Measurements from ENCODE around the gene VPS37B.

VPS37B gene

DNA sequence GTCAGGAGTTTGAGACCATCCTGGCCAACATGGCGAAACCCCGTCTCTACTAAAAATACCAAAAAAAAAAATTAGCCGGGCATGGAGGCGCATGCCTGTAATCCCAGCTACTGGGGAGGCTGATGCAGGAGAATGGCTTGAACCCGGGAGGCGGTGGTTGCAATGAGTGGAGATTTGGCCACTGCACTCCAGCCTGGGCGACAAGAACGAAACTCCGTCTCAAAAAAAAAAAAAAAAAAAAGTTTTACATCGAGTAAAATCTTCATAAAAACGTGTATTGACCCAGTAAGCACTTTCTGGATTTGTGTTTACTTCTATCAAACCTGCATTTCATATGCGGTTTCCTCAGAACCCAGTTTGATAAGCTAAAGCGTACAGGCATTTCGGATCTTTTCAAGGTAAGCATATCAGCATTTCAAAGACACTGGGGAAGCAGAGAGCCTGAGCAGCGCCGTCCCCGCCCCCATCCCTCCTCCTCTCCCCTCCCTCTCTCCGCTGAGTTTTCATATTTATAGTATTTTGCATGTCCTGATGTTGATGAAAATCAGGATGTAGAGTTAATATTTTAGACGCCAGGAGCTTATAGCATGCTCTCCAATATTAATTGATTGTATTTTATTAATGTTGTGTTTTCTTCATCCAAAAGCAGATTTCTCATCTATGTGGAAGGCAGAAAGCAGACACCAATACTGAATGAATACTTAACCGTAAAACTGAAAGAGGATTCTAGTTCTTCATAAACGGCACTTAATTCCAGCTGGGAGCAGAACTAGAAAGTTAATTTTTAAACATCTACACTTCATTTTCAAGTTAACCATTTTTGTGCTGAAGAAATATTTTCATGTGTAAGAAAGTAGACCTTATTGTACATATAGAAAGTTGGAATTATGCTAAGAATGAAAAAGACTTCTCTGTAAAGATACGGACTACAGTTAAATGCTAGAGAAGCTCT lies 69.9 kb downstream of the VPS37B start:
- no peaks in the 10 kb centered on the region for H3K27me3 ChIP-seq
- intact Hi-C loops (cut with DNase I; ENCODE audit: low total_unique reads) = no loop called here
- H3K27ac ChIP-seq = no peak overlapping the region
- peaks cover 0 to 6% (median 4%) of the 10 kb centered on the region in 4 donors for H3K4me1 ChIP-seq
- DNase-seq = peak in 1 of 2 donors; percentile 32
- no peaks in the 10 kb centered on the region for H3K9me3 ChIP-seq
- peak overlapping the region; percentile 23 to 44 for H3K4me3 ChIP-seq
- TF ChIP-seq, protein P1, sequence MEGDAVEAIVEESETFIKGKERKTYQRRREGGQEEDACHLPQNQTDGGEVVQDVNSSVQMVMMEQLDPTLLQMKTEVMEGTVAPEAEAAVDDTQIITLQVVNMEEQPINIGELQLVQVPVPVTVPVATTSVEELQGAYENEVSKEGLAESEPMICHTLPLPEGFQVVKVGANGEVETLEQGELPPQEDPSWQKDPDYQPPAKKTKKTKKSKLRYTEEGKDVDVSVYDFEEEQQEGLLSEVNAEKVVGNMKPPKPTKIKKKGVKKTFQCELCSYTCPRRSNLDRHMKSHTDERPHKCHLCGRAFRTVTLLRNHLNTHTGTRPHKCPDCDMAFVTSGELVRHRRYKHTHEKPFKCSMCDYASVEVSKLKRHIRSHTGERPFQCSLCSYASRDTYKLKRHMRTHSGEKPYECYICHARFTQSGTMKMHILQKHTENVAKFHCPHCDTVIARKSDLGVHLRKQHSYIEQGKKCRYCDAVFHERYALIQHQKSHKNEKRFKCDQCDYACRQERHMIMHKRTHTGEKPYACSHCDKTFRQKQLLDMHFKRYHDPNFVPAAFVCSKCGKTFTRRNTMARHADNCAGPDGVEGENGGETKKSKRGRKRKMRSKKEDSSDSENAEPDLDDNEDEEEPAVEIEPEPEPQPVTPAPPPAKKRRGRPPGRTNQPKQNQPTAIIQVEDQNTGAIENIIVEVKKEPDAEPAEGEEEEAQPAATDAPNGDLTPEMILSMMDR (IDR thresholded peaks at IDR 0.05) = no peak
- no peaks in the 10 kb centered on the region for H3K36me3 ChIP-seq

DNA sequence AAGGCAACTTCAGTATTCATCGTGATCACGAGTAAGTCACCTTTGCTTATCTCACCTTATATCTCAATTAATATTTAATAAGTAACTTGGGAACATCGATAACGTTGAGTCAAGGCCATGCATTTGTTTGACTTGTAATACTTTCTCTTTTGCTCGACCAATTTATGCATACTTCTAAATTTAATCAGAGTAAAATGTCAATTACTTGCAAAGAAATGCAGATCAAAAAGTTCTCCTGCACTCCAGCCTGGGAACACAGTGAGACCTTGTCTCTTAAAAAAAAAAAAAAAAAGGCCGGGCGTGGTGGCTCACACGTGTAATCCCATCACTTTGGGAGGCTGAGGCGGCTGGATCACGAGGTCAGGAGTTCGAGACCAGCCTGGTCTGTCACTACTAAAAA lies 72.5 kb downstream of the VPS37B start:
- Histone ChIP-seq H3K36me3 (no peaks in the 10 kb centered on the region), H3K4me1 (peaks cover 0 to 6% (median 4%) of the 10 kb centered on the region in 4 donors), H3K4me3 (no peak overlapping the region), H3K27me3 (no peaks in the 10 kb centered on the region), H3K9me3 (no peaks in the 10 kb centered on the region), H3K27ac (no peak overlapping the region)
- no peak for DNase-seq
- intact Hi-C loops (cut with DNase I; ENCODE audit: low total_unique reads) = no loop called here
- TF ChIP-seq, protein P1 (IDR thresholded peaks at IDR 0.05) = no peak

DNA sequence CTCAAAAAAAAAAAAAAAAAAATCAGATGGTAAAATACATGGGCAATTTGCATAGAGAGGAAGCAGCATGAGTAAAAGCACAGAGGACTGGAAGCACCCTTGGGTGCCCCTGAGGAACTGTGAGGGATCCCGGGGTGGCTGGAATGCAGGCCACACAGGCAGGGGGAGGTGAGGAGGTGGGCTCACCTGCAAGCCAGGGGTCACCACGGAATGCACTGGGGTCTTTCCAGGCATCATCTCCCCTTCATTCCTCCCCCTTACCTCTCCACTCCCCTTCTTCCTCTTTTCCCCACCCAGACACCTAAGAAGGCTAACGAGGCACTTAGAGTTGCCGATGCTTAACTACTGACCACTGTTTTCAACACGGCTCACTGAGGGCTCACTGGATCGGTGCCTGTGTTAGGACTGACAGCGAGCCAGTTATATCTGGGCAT lies 75.1 kb downstream of the VPS37B start:
- H3K27me3 ChIP-seq = no peaks in the 10 kb centered on the region
- no peaks in the 10 kb centered on the region for H3K4me1 ChIP-seq
- no peak overlapping the region for H3K4me3 ChIP-seq
- H3K9me3 ChIP-seq = no peaks in the 10 kb centered on the region
- TF ChIP-seq, protein P1 (IDR thresholded peaks at IDR 0.05) = no peak
- H3K27ac ChIP-seq = no peak overlapping the region
- intact Hi-C loops (cut with DNase I; ENCODE audit: low total_unique reads) = no loop called here
- DNase-seq = no peak
- H3K36me3 ChIP-seq = no peaks in the 10 kb centered on the region

DNA sequence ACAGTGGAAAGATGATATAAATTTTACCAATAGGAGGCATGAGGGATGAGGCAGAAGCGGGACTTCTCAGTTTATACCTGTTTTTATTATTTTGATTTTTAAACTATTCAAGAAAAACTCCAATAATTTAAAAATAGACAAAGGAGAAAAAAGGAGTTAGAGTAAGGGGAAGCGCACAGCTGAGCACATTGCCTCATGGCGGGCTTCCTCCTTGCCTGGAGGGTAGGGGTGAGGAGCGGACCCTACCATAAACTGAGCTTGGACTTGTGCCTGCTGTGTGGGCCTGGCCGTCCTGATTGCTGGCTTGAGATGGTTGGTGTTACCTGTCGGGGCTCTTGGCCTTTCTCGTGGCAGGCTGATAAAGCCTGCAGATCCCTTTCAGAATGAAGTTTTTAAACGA lies 75.8 kb downstream of the VPS37B start:
- TF ChIP-seq, protein P1 (IDR thresholded peaks at IDR 0.05) = no peak
- Histone ChIP-seq H3K4me3 (no peak overlapping the region), H3K27ac (no peak overlapping the region), H3K4me1 (no peaks in the 10 kb centered on the region), H3K9me3 (no peaks in the 10 kb centered on the region), H3K27me3 (no peaks in the 10 kb centered on the region), H3K36me3 (no peaks in the 10 kb centered on the region)
- intact Hi-C loops (cut with DNase I; ENCODE audit: low total_unique reads) = no loop called here
- no peak for DNase-seq

DNA sequence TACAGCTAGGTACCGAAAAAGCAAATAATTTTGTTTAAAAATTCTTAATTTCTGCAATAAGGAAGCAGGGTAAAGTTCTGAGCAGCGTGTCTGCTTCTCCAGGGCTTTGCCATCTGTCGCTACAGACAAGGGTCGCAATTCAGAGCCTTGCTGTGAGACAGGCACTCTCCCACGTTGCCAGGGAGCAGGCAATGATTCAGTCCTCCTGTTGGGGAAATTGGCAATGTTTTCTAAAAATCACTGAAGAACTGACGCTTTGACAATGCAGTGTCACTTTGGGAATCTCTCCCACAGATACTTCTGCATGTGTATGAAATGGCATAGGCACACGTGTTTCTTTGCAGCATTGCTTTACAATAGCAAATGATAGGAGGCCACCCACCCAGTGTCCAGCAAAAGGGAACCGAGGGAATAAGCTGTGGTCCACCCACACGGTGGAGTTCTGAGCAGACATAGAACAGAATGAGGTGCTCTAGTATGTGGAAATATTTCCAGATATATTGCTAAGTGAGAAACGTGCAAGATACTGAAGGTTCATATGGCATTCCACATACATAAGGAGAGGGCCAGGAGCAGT lies 76.6 kb downstream of the VPS37B start:
- H3K9me3 ChIP-seq = no peaks in the 10 kb centered on the region
- H3K4me1 ChIP-seq = no peaks in the 10 kb centered on the region
- H3K27ac ChIP-seq = no peak overlapping the region
- H3K4me3 ChIP-seq = no peak overlapping the region
- no peaks in the 10 kb centered on the region for H3K27me3 ChIP-seq
- intact Hi-C loops (cut with DNase I; ENCODE audit: low total_unique reads) = no loop called here
- H3K36me3 ChIP-seq = no peaks in the 10 kb centered on the region
- TF ChIP-seq, protein P1 (IDR thresholded peaks at IDR 0.05) = no peak
- DNase-seq = no peak
